Tibial artery (tissue), 4 donors: ENCODE results near the gene RERE.
A peak's percentile ranks its signal among the peaks of the same experiment; 100 is the strongest.

Source experiments
- DNase-seq, 2 donors: peaks; one replicate each; pipeline ENCODE4 v3.0.0-alpha.2; 2019
- H3K27ac ChIP-seq, 2 donors: fragments of 200-600 bp; sonication (generic) in 1 of 2; 1 replicate in 1 of 2; 2 replicates in 1 of 2; pipeline ENCODE4 v1.5.1; 2018 to 2019; ENCODE audit warnings: mild to moderate bottlenecking in 1 of 2
- H3K27me3 ChIP-seq, 2 donors: fragments of 200-600 bp; sonication (generic) in 1 of 2; one replicate each; pipeline versions ENCODE4 v1.5.1 to v1.6.0; 2016 to 2019
- H3K36me3 ChIP-seq, 3 donors: fragments of 200-600 bp; sonication (generic) in 2 of 3; one replicate each; pipeline ENCODE4 v1.5.1; 2016 to 2019; ENCODE audit warnings: mild to moderate bottlenecking in 2 of 3
- H3K4me1 ChIP-seq, 4 donors: fragments of 200-600 bp; sonication (generic) in 2 of 4; 1 replicate in 3 of 4; 2 replicates in 1 of 4; pipeline ENCODE4 v1.5.1; 2016 to 2019
- H3K4me3 ChIP-seq, 2 donors: fragments of 200-600 bp; sonication (generic) in 1 of 2; 1 replicate in 1 of 2; 2 replicates in 1 of 2; pipeline ENCODE4 v1.5.1; 2018 to 2019; ENCODE audit warnings: mild to moderate bottlenecking in 2 of 2
- H3K9me3 ChIP-seq, 3 donors: fragments of 200-600 bp; sonication (generic) in 1 of 3; one replicate each; pipeline ENCODE4 v1.5.1; 2016 to 2019
- intact Hi-C: fragments of 100-400 bp; cut with DNase I; formaldehyde crosslinking; loops from one replicate; pipeline ENCODE4 v1.15.0; 2023; ENCODE audit warnings: low total_unique reads
- TF ChIP-seq, protein P1 (sequence below), 2 experiments: fragments of 200-600 bp in 1 of 2; fragments of 450-650 bp in 1 of 2; IDR thresholded peaks; one replicate each; pipeline ENCODE4 v1.5.1; 2017 to 2019; ENCODE audit warnings: antibody characterized with exemption in 2 of 2, mild to moderate bottlenecking in 1 of 2, moderate library complexity in 1 of 2

RERE gene

DNA sequence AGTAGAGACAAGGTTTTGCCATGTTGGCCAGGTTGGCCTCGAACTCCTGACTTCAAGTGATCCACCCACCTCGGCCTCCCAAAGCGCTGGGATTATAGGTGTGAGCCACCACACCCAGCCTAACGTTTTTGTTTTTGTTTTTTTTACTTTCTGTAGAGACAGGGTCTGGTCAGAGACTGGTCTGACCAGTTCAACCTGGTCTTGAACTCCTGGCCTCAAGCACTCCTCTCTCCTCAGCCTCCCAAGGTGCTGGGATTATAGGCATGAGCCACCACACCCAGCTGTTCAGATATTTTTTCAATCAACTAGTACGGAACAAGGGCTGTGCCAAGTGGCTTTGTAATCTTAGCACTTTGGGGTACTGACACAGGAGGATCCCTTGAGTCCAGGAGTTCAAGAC is 209.5 kb downstream of the RERE start:
- peaks cover 0 to 9% (median 4%) of the 10 kb centered on the region in 4 donors for H3K4me1 ChIP-seq

DNA sequence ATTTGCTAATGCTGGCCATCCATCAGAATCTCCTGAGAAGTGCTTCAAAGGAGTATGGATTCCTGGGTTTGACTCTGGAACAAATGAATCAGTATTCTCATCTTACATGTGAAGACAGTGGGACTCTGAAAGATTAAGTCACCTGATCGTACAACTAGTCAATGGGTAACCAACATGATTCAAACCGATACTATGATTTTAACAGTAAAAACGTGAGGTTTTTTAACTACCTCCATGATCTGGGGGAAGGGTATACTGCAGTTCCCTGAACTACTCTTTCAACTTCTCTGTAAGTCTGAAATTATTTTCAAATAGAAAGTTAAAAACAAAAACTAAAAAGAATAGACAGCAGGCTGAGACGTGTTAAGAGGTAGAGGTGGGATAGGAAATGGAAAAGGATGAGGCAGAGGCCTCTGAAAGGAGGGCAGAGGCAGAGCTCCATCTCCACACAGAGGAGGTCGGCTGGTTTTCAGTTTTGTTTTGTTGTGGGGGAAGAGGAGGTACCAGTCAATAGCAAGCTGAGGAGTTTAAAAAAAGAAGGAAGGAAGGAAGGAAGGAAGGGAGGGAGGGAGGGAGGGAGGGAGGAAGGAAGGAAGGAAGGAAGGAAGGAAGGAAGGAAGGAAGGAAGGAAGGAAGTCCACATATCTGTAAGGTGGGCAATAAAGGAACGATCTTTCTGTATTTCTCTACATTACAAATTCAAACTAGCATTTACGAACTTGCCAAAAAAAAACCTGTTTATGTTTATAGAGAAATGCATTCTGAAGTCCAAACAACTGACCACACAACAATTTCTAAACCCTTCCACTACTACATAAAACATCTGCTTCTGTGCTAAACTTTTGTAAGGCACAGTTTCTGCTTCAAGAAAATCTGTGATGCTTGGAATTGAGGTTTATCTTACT is 213.1 kb downstream of the RERE start:
- intact Hi-C loops, result no loop called here
- H3K4me3 ChIP-seq, result no peak overlapping the region
- H3K4me1 ChIP-seq, result peaks cover 0 to 4% (median 1%) of the 10 kb centered on the region in 4 donors
- H3K36me3 ChIP-seq, result no peaks in the 10 kb centered on the region
- no peak overlapping the region for H3K27ac ChIP-seq
- TF ChIP-seq, protein P1, sequence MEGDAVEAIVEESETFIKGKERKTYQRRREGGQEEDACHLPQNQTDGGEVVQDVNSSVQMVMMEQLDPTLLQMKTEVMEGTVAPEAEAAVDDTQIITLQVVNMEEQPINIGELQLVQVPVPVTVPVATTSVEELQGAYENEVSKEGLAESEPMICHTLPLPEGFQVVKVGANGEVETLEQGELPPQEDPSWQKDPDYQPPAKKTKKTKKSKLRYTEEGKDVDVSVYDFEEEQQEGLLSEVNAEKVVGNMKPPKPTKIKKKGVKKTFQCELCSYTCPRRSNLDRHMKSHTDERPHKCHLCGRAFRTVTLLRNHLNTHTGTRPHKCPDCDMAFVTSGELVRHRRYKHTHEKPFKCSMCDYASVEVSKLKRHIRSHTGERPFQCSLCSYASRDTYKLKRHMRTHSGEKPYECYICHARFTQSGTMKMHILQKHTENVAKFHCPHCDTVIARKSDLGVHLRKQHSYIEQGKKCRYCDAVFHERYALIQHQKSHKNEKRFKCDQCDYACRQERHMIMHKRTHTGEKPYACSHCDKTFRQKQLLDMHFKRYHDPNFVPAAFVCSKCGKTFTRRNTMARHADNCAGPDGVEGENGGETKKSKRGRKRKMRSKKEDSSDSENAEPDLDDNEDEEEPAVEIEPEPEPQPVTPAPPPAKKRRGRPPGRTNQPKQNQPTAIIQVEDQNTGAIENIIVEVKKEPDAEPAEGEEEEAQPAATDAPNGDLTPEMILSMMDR (IDR thresholded peaks at IDR 0.05), result no peak
- no peaks in the 10 kb centered on the region for H3K9me3 ChIP-seq
- no peaks in the 10 kb centered on the region for H3K27me3 ChIP-seq
- DNase-seq, result no peak

More for the DNA sequence above, 209.5 kb downstream of the RERE start:
- H3K36me3 ChIP-seq, result no peaks in the 10 kb centered on the region
- no peak for DNase-seq
- H3K9me3 ChIP-seq, result no peaks in the 10 kb centered on the region
- no peak overlapping the region for H3K27ac ChIP-seq
- TF ChIP-seq, protein P1 (IDR thresholded peaks at IDR 0.05), result no peak
- H3K27me3 ChIP-seq, result no peaks in the 10 kb centered on the region
- intact Hi-C loops, result no loop called here
- H3K4me3 ChIP-seq, result no peak overlapping the region

GRCh38 chr1:8603220-8603616 is 214.2 kb downstream of the RERE start:
- no peaks in the 10 kb centered on the region for H3K36me3 ChIP-seq
- TF ChIP-seq, protein P1 (IDR thresholded peaks at IDR 0.05), result no peak
- no peak for DNase-seq

DNA sequence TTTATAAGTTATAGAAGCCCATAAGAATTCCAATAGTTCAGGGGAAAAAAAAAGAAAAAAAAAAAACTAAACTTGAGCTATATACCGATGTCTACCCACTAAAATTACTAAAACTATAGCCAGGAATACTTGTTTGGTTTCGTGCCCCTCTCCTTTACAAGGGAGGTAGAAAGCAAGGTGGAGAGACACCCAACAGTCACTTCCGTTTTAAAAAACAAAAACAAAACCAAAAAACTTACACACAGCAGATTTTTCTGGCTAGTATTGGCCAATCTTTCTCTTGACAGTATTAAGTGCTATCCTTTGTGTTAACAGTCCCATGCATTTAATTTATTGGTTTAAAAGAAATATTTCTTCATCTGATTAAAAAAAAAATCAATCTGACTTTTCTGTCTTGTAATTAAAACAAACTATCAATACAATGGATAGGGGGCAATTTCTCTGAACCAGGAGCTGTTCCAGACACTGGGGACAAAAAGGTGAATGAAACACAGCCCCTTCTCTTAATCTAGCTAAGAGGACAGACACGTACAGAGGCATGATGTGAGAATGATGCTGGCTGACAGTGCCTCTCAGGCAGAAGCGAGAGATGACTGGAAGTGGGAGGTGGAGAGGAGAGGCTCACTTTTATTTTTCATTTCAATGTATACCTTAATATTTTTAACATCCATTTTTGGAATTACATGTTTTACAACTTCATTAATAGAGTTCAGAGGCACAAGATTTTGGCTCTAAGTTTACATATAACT is 214.8 kb downstream of the RERE start:
- no peak overlapping the region for H3K27ac ChIP-seq
- no peaks in the 10 kb centered on the region for H3K36me3 ChIP-seq
- TF ChIP-seq, protein P1 (IDR thresholded peaks at IDR 0.05), result no peak
- H3K4me1 ChIP-seq, result peaks cover 0 to 16% (median 10%) of the 10 kb centered on the region in 4 donors
- intact Hi-C loops, result no loop called here
- no peak for DNase-seq
- no peaks in the 10 kb centered on the region for H3K27me3 ChIP-seq
- no peak overlapping the region for H3K4me3 ChIP-seq
- no peaks in the 10 kb centered on the region for H3K9me3 ChIP-seq

More at GRCh38 chr1:8603220-8603616, 214.2 kb downstream of the RERE start:
- intact Hi-C loops, result no loop called here
- no peak overlapping the region for H3K4me3 ChIP-seq
- H3K27ac ChIP-seq, result no peak overlapping the region
- no peaks in the 10 kb centered on the region for H3K27me3 ChIP-seq
- H3K4me1 ChIP-seq, result peaks cover 0 to 11% (median 7%) of the 10 kb centered on the region in 4 donors
- H3K9me3 ChIP-seq, result no peaks in the 10 kb centered on the region

DNA sequence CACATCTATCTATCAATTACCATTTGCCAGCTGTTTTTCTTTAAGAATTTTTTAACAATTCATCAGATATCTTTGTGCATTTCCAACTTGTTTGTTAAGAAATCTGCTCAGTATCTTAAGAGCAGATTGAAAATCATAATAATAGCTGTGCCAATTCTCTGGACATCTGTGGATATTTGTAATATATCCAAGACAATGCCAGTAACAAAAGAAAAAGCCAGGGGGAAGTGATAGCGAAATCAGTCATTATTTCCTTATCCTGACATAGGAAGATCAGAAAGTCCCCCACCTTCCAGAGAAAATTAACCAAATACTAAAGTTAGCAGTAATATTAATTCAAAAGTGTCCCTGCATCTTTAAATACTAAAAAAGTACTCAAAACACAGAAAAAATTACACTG is 217.1 kb downstream of the RERE start:
- peak overlapping the region in 1 of 2 donors; percentile 13 for H3K27ac ChIP-seq
- H3K27me3 ChIP-seq, result no peaks in the 10 kb centered on the region
- no peak overlapping the region for H3K4me3 ChIP-seq
- no peaks in the 10 kb centered on the region for H3K36me3 ChIP-seq
- DNase-seq, result no peak
- TF ChIP-seq, protein P1 (IDR thresholded peaks at IDR 0.05), result no peak
- intact Hi-C loops, result no loop called here
- no peaks in the 10 kb centered on the region for H3K9me3 ChIP-seq
- H3K4me1 ChIP-seq, result peaks cover 0 to 38% (median 14%) of the 10 kb centered on the region in 4 donors
